ENCODE results near the gene COBLL1. TPM values are rescaled to one million over a fixed set of nuclear protein-coding genes. Genes with fewer than 3 reads are reported as not detected.

COBLL1 gene
- total RNA-seq, 1 experiment from 2014 or later: 5.9 TPM

DNA sequence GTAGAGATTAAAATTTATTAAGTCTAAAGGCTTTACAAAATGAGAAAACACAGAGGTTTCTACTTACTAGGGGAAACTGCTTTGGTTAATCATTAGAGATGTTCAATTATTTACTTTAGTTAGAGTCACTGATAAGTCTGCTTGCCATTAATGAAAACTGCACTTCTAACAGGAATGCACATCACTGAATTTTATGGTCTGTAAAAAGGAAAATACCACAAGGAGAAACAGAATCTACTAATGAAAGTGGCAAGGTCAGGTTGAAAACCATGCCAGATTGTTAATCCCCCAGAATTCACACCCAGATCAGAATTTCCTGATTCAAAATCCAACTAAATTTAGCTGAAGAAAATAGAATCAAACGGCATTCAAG lies 129.9 kb downstream of the COBLL1 start:
- Histone ChIP-seq H3K56ac (ENCODE audit: insufficient read length, low read depth, low read length) (no peak overlapping the region), H3K23ac (ENCODE audit: insufficient read length, low read depth, low read length) (no peak overlapping the region), H3K14ac (ENCODE audit: insufficient read depth, low read length) (no peak overlapping the region), H2BK120ac (ENCODE audit: low read depth, low read length, poor library complexity, severe bottlenecking) (no peak overlapping the region), H3K4me1 (ENCODE audit: insufficient read depth, low read length) (no peaks in the 10 kb centered on the region; the same call in 1 of the 2 replicates), H3K23me2 (ENCODE audit: insufficient read length, low read depth, low read length, poor library complexity, severe bottlenecking) (no peaks in the 10 kb centered on the region), H2BK5ac (ENCODE audit: insufficient read length, low read length) (no peak overlapping the region), H2BK15ac (ENCODE audit: low read depth, low read length) (no peak overlapping the region), H2AFZ (ENCODE audit: low read length) (no peak overlapping the region), H2BK12ac (ENCODE audit: insufficient read length, low read depth, low read length) (no peak overlapping the region), H4K20me1 (ENCODE audit: control insufficient read depth, insufficient read depth, insufficient read length) (no peaks in the 10 kb centered on the region), H4K8ac (replicated peaks; ENCODE audit: insufficient read length, low read depth, low read length) (no peak overlapping the region), H4K91ac (ENCODE audit: insufficient read length, low read depth, low read length) (no peak overlapping the region), H3K79me2 (ENCODE audit: insufficient read depth, low read length) (no peaks in the 10 kb centered on the region), H3K9me3 (ENCODE audit: control insufficient read depth, low read depth, low read length) (no peaks in the 10 kb centered on the region), H4K5ac (ENCODE audit: insufficient read length, low read depth, low read length) (no peak overlapping the region), H3K4me2 (ENCODE audit: insufficient read depth, insufficient read length, low read length) (no peak overlapping the region), H3K27me3 (ENCODE audit: insufficient read depth, low read length) (no peaks in the 10 kb centered on the region), H3K27ac (ENCODE audit: insufficient read length, low read depth, low read length) (no peak overlapping the region), H3K18ac (ENCODE audit: insufficient read length, low read depth, low read length) (no peak overlapping the region), H3K4ac (ENCODE audit: low read depth, low read length) (no peak overlapping the region), H2AK5ac (ENCODE audit: insufficient read length, low read length) (no peak overlapping the region), H2BK20ac (ENCODE audit: low read depth, low read length, poor library complexity, severe bottlenecking) (no peak overlapping the region), H3T11ph (ENCODE audit: low read length) (no peak overlapping the region), H3K79me1 (ENCODE audit: insufficient read depth, low read depth, low read length, poor library complexity, severe bottlenecking) (no peaks in the 10 kb centered on the region), H3K9ac (ENCODE audit: extremely low read depth, insufficient read length, low read length) (no peak overlapping the region)
- no CpG with 5 or more reads among the region's 1 CpG for WGBS (ENCODE audit: extremely low coverage, insufficient read length, low lambda C conversion rate)
- Mint-ChIP-seq H3K36me3 (ENCODE audit: insufficient read depth in 1 of 3, low read depth in 3 of 3) (no peaks in the 10 kb centered on the region), H3K27ac (no peak overlapping the region), H3K4me3 (no peak overlapping the region), H3K27me3 (ENCODE audit: low read depth) (no peaks in the 10 kb centered on the region), H3K4me1 (no peaks in the 10 kb centered on the region), H3K9me3 (no peaks in the 10 kb centered on the region)
- TF ChIP-seq, protein P1, sequence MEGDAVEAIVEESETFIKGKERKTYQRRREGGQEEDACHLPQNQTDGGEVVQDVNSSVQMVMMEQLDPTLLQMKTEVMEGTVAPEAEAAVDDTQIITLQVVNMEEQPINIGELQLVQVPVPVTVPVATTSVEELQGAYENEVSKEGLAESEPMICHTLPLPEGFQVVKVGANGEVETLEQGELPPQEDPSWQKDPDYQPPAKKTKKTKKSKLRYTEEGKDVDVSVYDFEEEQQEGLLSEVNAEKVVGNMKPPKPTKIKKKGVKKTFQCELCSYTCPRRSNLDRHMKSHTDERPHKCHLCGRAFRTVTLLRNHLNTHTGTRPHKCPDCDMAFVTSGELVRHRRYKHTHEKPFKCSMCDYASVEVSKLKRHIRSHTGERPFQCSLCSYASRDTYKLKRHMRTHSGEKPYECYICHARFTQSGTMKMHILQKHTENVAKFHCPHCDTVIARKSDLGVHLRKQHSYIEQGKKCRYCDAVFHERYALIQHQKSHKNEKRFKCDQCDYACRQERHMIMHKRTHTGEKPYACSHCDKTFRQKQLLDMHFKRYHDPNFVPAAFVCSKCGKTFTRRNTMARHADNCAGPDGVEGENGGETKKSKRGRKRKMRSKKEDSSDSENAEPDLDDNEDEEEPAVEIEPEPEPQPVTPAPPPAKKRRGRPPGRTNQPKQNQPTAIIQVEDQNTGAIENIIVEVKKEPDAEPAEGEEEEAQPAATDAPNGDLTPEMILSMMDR (conservative IDR thresholded peaks at IDR 0.05): no peak
- no peak for DNase-seq
